HEK293T (cell line): ENCODE results near the gene PSKH1.

Source experiments
- CTCF ChIA-PET: fragments of 350-600 bp; formaldehyde crosslinking; extraction: SDS; loops from one replicate; lab custom pipeline; 2021; ENCODE audit warnings: antibody characterized with exemption, inconsistent platforms; lab: Yijun Ruan, JAX
- POLR2A ChIA-PET: fragments of 350-600 bp; formaldehyde crosslinking; extraction: SDS; loops from one replicate; lab custom pipeline; 2020; ENCODE audit warnings: antibody characterized with exemption, inconsistent platforms; lab: Yijun Ruan, JAX
- DNase-seq: peaks from one replicate; pipeline ENCODE4 v3.0.0; 2012; ENCODE audit warnings: mixed read lengths; ENCODE audit errors: extremely low spot score
- ARNT ChIP-seq: fragments of 450-650 bp; IDR thresholded peaks from 2 replicates; pipeline ENCODE4 v1.6.1; 2017; ENCODE audit warnings: mild to moderate bottlenecking
- BHLHE40 ChIP-seq: fragments of 450-650 bp; IDR thresholded peaks from 2 replicates; pipeline ENCODE4 v1.6.1; 2016; ENCODE audit warnings: mild to moderate bottlenecking, moderate library complexity, borderline replicate concordance
- CTBP1 ChIP-seq: fragments of 450-650 bp; IDR thresholded peaks from 2 replicates; pipeline ENCODE4 v1.6.1; 2016; ENCODE audit warnings: borderline replicate concordance
- ELF4 ChIP-seq: fragments of 450-650 bp; IDR thresholded peaks from 2 replicates; pipeline ENCODE4 v1.6.1; 2017; ENCODE audit warnings: antibody characterized with exemption
- FOXA1 ChIP-seq: fragments of 450-650 bp; IDR thresholded peaks from 2 replicates; pipeline ENCODE4 v1.6.1; 2016; ENCODE audit warnings: mild to moderate bottlenecking
- FOXK2 ChIP-seq: fragments of 450-650 bp; IDR thresholded peaks from 2 replicates; pipeline ENCODE4 v1.6.1; 2016; ENCODE audit warnings: mild to moderate bottlenecking
- FOXM1 ChIP-seq: fragments of 450-650 bp; IDR thresholded peaks from 2 replicates; pipeline ENCODE4 v1.6.1; 2017; ENCODE audit warnings: mild to moderate bottlenecking, borderline replicate concordance
- HDGF ChIP-seq: fragments of 450-650 bp; IDR thresholded peaks from 2 replicates; pipeline ENCODE4 v1.6.1; 2017; ENCODE audit warnings: antibody characterized with exemption, borderline replicate concordance
- L3MBTL2 ChIP-seq: fragments of 450-650 bp; conservative IDR thresholded peaks from 2 replicates; pipeline ENCODE4 v1.6.1; 2016; ENCODE audit warnings: mild to moderate bottlenecking
- LEF1 ChIP-seq: fragments of 450-650 bp; IDR thresholded peaks from 2 replicates; pipeline ENCODE4 v1.6.1; 2017; ENCODE audit warnings: mild to moderate bottlenecking, borderline replicate concordance
- NFRKB ChIP-seq: fragments of 450-650 bp; IDR thresholded peaks from 2 replicates; pipeline ENCODE4 v1.6.1; 2016; ENCODE audit warnings: mild to moderate bottlenecking, moderate library complexity
- PKNOX1 ChIP-seq: fragments of 450-650 bp; IDR thresholded peaks from 2 replicates; pipeline ENCODE4 v1.6.1; 2016
- SP1 ChIP-seq: fragments of 450-650 bp; IDR thresholded peaks from 2 replicates; pipeline ENCODE4 v1.6.1; 2017
- SUZ12 ChIP-seq: fragments of 450-650 bp; IDR thresholded peaks from 2 replicates; pipeline ENCODE4 v1.6.1; 2016; ENCODE audit warnings: mild to moderate bottlenecking
- TARDBP ChIP-seq: fragments of 450-650 bp; IDR thresholded peaks from 2 replicates; pipeline ENCODE4 v1.6.1; 2016
- ZNF384 ChIP-seq: fragments of 450-650 bp; IDR thresholded peaks from 2 replicates; pipeline ENCODE4 v1.6.1; 2016

PSKH1 gene

GRCh38 chr16:67915831-67916723, 23.0 kb downstream of the PSKH1 start:
- TF ChIP-seq PKNOX1 (no peak), HDGF (no peak), FOXM1 (no peak), SP1 (no peak), SUZ12 (no peak), TARDBP (no peak)
- POLR2A ChIA-PET: no interaction called here
- CTCF ChIA-PET: no interaction called here
- DNase-seq: no peak

- CTCF ChIA-PET: no interaction called here
- POLR2A ChIA-PET: no interaction called here
- TF ChIP-seq ARNT: no peak
- TF ChIP-seq L3MBTL2: no peak
- no peak for TF ChIP-seq FOXK2
- TF ChIP-seq TARDBP: no peak
- TF ChIP-seq NFRKB: no peak
- no peak for TF ChIP-seq FOXA1
- no peak for TF ChIP-seq HDGF
- TF ChIP-seq SP1: no peak
- no peak for TF ChIP-seq FOXM1
- no peak for DNase-seq
Observed at GRCh38 chr16:67917140-67917851, 24.2 kb downstream of the PSKH1 start.

- TF ChIP-seq ARNT (no peak), SP1 (no peak)
- DNase-seq: no peak
- CTCF ChIA-PET: no interaction called here
- POLR2A ChIA-PET: no interaction called here
Observed at GRCh38 chr16:67917852-67918236, 24.8 kb downstream of the PSKH1 start.

- ChIA-PET CTCF (interaction anchor here (0.7 to 1.0 kb wide), 2 partner anchors 9 to 36 kb away, joined by 3 to 8 read pairs; no protein-coding TSS in a partner anchor), POLR2A (no interaction called here)
- no peak for DNase-seq
- TF ChIP-seq LEF1: no peak
- TF ChIP-seq FOXK2: no peak
- TF ChIP-seq ELF4: no peak
- no peak for TF ChIP-seq FOXM1
- TF ChIP-seq BHLHE40: no peak
- TF ChIP-seq ZNF384: no peak
Observed at GRCh38 chr16:67919622-67920221, 26.7 kb downstream of the PSKH1 start.

GRCh38 chr16:67922221-67922620, 29.2 kb downstream of the PSKH1 start:
- POLR2A ChIA-PET: no interaction called here
- TF ChIP-seq LEF1 (no peak), TARDBP (no peak), FOXK2 (no peak), ZNF384 (no peak), L3MBTL2 (no peak), PKNOX1 (no peak), SP1 (no peak), FOXA1 (no peak), HDGF (no peak), ARNT (no peak), NFRKB (no peak), BHLHE40 (no peak), SUZ12 (no peak), ELF4 (no peak), FOXM1 (no peak), CTBP1 (no peak)
- DNase-seq: no peak
- CTCF ChIA-PET: no interaction called here

- POLR2A ChIA-PET: interaction anchor here (0.6 kb wide), 1 partner anchor 277 kb away, joined by 3 read pairs; no protein-coding TSS in a partner anchor
- DNase-seq: no peak
- CTCF ChIA-PET: no interaction called here
- TF ChIP-seq FOXK2: no peak
- no peak for TF ChIP-seq TARDBP
- TF ChIP-seq L3MBTL2: no peak
- TF ChIP-seq PKNOX1: no peak
Observed at GRCh38 chr16:67922740-67923139, 29.7 kb downstream of the PSKH1 start.
